ENCODE results near the gene WDR17. TPM values are rescaled to one million over a fixed set of nuclear protein-coding genes. Genes with fewer than 3 reads are reported as not detected.

Gene WDR17
- total RNA-seq, 1 experiment from 2014 or later = 4.4 TPM

DNA sequence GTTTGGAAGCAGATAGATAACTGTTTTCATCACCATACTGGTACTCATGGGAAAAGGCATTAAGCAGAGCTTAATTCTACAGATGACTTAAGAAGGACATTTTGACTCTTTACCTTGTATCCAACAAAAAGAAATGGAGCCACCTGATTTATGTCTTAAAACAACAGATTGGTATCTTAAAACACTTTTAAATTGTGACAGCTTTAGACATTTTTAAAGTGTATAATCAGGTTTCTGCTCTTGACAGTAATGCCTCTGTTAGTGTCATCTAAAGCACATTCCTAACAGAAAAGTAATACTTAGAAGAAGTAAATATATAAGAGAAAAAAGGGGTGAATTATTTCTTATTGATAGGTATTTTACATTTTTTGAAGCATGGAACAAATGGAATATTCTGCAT, 73.9 kb downstream of the WDR17 start:
- ATAC-seq = no peak
- Mint-ChIP-seq H3K27me3 (ENCODE audit: low read depth) (no peaks in the 10 kb centered on the region), H3K27ac (no peak overlapping the region), H3K4me1 (no peaks in the 10 kb centered on the region; the same call in 1 of the 2 replicates), H3K4me3 (no peak overlapping the region), H3K9me3 (no peaks in the 10 kb centered on the region), H3K36me3 (no peaks in the 10 kb centered on the region)
- TF ChIP-seq, protein P1, sequence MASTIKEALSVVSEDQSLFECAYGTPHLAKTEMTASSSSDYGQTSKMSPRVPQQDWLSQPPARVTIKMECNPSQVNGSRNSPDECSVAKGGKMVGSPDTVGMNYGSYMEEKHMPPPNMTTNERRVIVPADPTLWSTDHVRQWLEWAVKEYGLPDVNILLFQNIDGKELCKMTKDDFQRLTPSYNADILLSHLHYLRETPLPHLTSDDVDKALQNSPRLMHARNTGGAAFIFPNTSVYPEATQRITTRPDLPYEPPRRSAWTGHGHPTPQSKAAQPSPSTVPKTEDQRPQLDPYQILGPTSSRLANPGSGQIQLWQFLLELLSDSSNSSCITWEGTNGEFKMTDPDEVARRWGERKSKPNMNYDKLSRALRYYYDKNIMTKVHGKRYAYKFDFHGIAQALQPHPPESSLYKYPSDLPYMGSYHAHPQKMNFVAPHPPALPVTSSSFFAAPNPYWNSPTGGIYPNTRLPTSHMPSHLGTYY (CRISPR knock-in tag; IDR thresholded peaks at IDR 0.05) = no peak
- TF ChIP-seq, protein P2, sequence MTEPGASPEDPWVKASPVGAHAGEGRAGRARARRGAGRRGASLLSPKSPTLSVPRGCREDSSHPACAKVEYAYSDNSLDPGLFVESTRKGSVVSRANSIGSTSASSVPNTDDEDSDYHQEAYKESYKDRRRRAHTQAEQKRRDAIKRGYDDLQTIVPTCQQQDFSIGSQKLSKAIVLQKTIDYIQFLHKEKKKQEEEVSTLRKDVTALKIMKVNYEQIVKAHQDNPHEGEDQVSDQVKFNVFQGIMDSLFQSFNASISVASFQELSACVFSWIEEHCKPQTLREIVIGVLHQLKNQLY (CRISPR knock-in tag; IDR thresholded peaks at IDR 0.05) = no peak
- TF ChIP-seq, protein P3, sequence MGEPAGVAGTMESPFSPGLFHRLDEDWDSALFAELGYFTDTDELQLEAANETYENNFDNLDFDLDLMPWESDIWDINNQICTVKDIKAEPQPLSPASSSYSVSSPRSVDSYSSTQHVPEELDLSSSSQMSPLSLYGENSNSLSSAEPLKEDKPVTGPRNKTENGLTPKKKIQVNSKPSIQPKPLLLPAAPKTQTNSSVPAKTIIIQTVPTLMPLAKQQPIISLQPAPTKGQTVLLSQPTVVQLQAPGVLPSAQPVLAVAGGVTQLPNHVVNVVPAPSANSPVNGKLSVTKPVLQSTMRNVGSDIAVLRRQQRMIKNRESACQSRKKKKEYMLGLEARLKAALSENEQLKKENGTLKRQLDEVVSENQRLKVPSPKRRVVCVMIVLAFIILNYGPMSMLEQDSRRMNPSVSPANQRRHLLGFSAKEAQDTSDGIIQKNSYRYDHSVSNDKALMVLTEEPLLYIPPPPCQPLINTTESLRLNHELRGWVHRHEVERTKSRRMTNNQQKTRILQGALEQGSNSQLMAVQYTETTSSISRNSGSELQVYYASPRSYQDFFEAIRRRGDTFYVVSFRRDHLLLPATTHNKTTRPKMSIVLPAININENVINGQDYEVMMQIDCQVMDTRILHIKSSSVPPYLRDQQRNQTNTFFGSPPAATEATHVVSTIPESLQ (CRISPR knock-in tag; IDR thresholded peaks at IDR 0.05) = no peak
- no peak for TF ChIP-seq GABPB1 (CRISPR knock-in tag; IDR thresholded peaks at IDR 0.05)
- TF ChIP-seq NFATC4 (CRISPR knock-in tag; IDR thresholded peaks at IDR 0.05) = no peak
- TF ChIP-seq, protein P4, sequence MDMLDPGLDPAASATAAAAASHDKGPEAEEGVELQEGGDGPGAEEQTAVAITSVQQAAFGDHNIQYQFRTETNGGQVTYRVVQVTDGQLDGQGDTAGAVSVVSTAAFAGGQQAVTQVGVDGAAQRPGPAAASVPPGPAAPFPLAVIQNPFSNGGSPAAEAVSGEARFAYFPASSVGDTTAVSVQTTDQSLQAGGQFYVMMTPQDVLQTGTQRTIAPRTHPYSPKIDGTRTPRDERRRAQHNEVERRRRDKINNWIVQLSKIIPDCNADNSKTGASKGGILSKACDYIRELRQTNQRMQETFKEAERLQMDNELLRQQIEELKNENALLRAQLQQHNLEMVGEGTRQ (CRISPR knock-in tag; IDR thresholded peaks at IDR 0.05) = no peak
- no peak for TF ChIP-seq ZNF263 (CRISPR knock-in tag; IDR thresholded peaks at IDR 0.05; ENCODE audit: low read depth)
- TF ChIP-seq TP53 (CRISPR knock-in tag; IDR thresholded peaks at IDR 0.05) = no peak
- no peak for TF ChIP-seq FOXJ3 (CRISPR knock-in tag; IDR thresholded peaks at IDR 0.05; ENCODE audit: borderline replicate concordance)
- no peak for TF ChIP-seq NR3C1 (CRISPR knock-in tag; conservative IDR thresholded peaks at IDR 0.05; ENCODE audit: low read depth)
- no peak for TF ChIP-seq MXD4 (CRISPR knock-in tag; IDR thresholded peaks at IDR 0.05; ENCODE audit: borderline replicate concordance)
- TF ChIP-seq KAT7 (CRISPR knock-in tag; IDR thresholded peaks at IDR 0.05; ENCODE audit: borderline replicate concordance) = no peak
- no peak for TF ChIP-seq ZNF138 (CRISPR knock-in tag; conservative IDR thresholded peaks at IDR 0.05)
- TF ChIP-seq, protein P5, sequence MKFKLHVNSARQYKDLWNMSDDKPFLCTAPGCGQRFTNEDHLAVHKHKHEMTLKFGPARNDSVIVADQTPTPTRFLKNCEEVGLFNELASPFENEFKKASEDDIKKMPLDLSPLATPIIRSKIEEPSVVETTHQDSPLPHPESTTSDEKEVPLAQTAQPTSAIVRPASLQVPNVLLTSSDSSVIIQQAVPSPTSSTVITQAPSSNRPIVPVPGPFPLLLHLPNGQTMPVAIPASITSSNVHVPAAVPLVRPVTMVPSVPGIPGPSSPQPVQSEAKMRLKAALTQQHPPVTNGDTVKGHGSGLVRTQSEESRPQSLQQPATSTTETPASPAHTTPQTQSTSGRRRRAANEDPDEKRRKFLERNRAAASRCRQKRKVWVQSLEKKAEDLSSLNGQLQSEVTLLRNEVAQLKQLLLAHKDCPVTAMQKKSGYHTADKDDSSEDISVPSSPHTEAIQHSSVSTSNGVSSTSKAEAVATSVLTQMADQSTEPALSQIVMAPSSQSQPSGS (CRISPR knock-in tag; IDR thresholded peaks at IDR 0.05; ENCODE audit: borderline replicate concordance, low read depth) = no peak
- TF ChIP-seq, protein P6, sequence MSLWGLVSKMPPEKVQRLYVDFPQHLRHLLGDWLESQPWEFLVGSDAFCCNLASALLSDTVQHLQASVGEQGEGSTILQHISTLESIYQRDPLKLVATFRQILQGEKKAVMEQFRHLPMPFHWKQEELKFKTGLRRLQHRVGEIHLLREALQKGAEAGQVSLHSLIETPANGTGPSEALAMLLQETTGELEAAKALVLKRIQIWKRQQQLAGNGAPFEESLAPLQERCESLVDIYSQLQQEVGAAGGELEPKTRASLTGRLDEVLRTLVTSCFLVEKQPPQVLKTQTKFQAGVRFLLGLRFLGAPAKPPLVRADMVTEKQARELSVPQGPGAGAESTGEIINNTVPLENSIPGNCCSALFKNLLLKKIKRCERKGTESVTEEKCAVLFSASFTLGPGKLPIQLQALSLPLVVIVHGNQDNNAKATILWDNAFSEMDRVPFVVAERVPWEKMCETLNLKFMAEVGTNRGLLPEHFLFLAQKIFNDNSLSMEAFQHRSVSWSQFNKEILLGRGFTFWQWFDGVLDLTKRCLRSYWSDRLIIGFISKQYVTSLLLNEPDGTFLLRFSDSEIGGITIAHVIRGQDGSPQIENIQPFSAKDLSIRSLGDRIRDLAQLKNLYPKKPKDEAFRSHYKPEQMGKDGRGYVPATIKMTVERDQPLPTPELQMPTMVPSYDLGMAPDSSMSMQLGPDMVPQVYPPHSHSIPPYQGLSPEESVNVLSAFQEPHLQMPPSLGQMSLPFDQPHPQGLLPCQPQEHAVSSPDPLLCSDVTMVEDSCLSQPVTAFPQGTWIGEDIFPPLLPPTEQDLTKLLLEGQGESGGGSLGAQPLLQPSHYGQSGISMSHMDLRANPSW (CRISPR knock-in tag; conservative IDR thresholded peaks at IDR 0.05; ENCODE audit: low read depth) = no peak
- TF ChIP-seq, protein P7, sequence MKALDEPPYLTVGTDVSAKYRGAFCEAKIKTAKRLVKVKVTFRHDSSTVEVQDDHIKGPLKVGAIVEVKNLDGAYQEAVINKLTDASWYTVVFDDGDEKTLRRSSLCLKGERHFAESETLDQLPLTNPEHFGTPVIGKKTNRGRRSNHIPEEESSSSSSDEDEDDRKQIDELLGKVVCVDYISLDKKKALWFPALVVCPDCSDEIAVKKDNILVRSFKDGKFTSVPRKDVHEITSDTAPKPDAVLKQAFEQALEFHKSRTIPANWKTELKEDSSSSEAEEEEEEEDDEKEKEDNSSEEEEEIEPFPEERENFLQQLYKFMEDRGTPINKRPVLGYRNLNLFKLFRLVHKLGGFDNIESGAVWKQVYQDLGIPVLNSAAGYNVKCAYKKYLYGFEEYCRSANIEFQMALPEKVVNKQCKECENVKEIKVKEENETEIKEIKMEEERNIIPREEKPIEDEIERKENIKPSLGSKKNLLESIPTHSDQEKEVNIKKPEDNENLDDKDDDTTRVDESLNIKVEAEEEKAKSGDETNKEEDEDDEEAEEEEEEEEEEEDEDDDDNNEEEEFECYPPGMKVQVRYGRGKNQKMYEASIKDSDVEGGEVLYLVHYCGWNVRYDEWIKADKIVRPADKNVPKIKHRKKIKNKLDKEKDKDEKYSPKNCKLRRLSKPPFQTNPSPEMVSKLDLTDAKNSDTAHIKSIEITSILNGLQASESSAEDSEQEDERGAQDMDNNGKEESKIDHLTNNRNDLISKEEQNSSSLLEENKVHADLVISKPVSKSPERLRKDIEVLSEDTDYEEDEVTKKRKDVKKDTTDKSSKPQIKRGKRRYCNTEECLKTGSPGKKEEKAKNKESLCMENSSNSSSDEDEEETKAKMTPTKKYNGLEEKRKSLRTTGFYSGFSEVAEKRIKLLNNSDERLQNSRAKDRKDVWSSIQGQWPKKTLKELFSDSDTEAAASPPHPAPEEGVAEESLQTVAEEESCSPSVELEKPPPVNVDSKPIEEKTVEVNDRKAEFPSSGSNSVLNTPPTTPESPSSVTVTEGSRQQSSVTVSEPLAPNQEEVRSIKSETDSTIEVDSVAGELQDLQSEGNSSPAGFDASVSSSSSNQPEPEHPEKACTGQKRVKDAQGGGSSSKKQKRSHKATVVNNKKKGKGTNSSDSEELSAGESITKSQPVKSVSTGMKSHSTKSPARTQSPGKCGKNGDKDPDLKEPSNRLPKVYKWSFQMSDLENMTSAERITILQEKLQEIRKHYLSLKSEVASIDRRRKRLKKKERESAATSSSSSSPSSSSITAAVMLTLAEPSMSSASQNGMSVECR (CRISPR knock-in tag; IDR thresholded peaks at IDR 0.05; ENCODE audit: borderline replicate concordance) = no peak
- POLR2A ChIA-PET = no interaction called here
- CTCF ChIA-PET = no interaction called here
- no peak for DNase-seq (ENCODE audit: low spot score)
